GM23338 (cell line): ENCODE results near the gene C3orf70. TPM values are rescaled to one million over a fixed set of nuclear protein-coding genes. Genes with fewer than 3 reads are reported as not detected.

Source experiments
- ATAC-seq: fragments of 200-7000 bp; cut with Tn5 transposase; 3 replicates; pipeline ENCODE4 v1.9.1; 2020
- DNase-seq: peaks from one replicate; pipeline ENCODE4 v3.0.0-alpha.2; 2015; ENCODE audit warnings: low spot score
- H2AFZ ChIP-seq: fragments of 200-600 bp; sonication (generic); 2 replicates; pipeline ENCODE4 v1.8.0; 2016; ENCODE audit warnings: antibody characterized with exemption, mild to moderate bottlenecking, moderate library complexity
- H3F3A ChIP-seq: fragments of 200-600 bp; sonication (generic); replicated peaks from 2 replicates; pipeline ENCODE4 v1.8.0; 2017; ENCODE audit warnings: antibody characterized with exemption, mixed run types, low read depth
- H3K27ac ChIP-seq: fragments of 200-600 bp; sonication (generic); 2 replicates; pipeline ENCODE4 v1.6.1; 2016; ENCODE audit warnings: low read depth
- H3K27me3 ChIP-seq: fragments of 200-600 bp; sonication (generic); 2 replicates; pipeline ENCODE4 v1.8.0; 2016; ENCODE audit warnings: mild to moderate bottlenecking, mixed run types, moderate library complexity; ENCODE audit not compliant: insufficient read depth
- H3K36me3 ChIP-seq: fragments of 200-600 bp; sonication (generic); 2 replicates; pipeline ENCODE4 v1.8.0; 2016; ENCODE audit warnings: mild to moderate bottlenecking; ENCODE audit not compliant: insufficient read depth
- H3K4me1 ChIP-seq: fragments of 200-600 bp; sonication (generic); 2 replicates; pipeline ENCODE4 v1.8.0; 2016; ENCODE audit warnings: mild to moderate bottlenecking, moderate library complexity; ENCODE audit not compliant: insufficient read depth
- H3K4me2 ChIP-seq: fragments of 200-600 bp; sonication (generic); 2 replicates; pipeline ENCODE4 v1.7.1; 2017; ENCODE audit warnings: mixed run types
- H3K4me3 ChIP-seq: fragments of 200-600 bp; sonication (generic); 2 replicates; pipeline ENCODE4 v1.6.1; 2016; ENCODE audit warnings: mixed run types
- H3K79me2 ChIP-seq: fragments of 200-600 bp; sonication (generic); replicated peaks from 2 replicates; pipeline ENCODE4 v1.8.0; 2017; ENCODE audit warnings: mild to moderate bottlenecking; ENCODE audit not compliant: insufficient read depth
- H3K9me2 ChIP-seq: fragments of 200-600 bp; sonication (generic); 2 replicates; pipeline ENCODE4 v1.8.0; 2017; ENCODE audit not compliant: insufficient read depth
- H4K20me1 ChIP-seq: fragments of 200-600 bp; sonication (generic); replicated peaks from 2 replicates; pipeline ENCODE4 v1.8.0; 2017; ENCODE audit warnings: mild to moderate bottlenecking; ENCODE audit not compliant: insufficient read depth
- H3K27ac Mint-ChIP-seq: 2 replicates; pipeline ENCODE4 v1.8.0; 2020; ENCODE audit warnings: inconsistent platforms, mild to moderate bottlenecking, moderate library complexity, mixed read lengths
- H3K27me3 Mint-ChIP-seq: 3 replicates; pipeline ENCODE4 v1.8.0; 2022; ENCODE audit warnings: low read depth, mild to moderate bottlenecking, moderate library complexity, mixed read lengths, inconsistent platforms; ENCODE audit not compliant: insufficient read depth, poor library complexity
- H3K36me3 Mint-ChIP-seq: 3 replicates; pipeline ENCODE4 v1.8.0; 2021; ENCODE audit warnings: low read depth, mild to moderate bottlenecking, inconsistent platforms, moderate library complexity, mixed read lengths
- H3K4me1 Mint-ChIP-seq: 3 replicates; pipeline ENCODE4 v1.8.0; 2020; ENCODE audit warnings: mild to moderate bottlenecking, inconsistent platforms, mixed read lengths
- H3K4me3 Mint-ChIP-seq: 3 replicates; pipeline ENCODE4 v1.8.0; 2021; ENCODE audit warnings: moderate library complexity, mild to moderate bottlenecking, inconsistent platforms, mixed read lengths
- H3K9me3 Mint-ChIP-seq: 3 replicates; pipeline ENCODE4 v1.8.0; 2020; ENCODE audit warnings: moderate library complexity, mild to moderate bottlenecking, inconsistent platforms, mixed read lengths
- CREB1 ChIP-seq: fragments of 250-450 bp; sonication (Bioruptor Pico); IDR thresholded peaks from 2 replicates; pipeline ENCODE4 v1.5.0; 2020; ENCODE audit warnings: low read depth, mild to moderate bottlenecking, moderate library complexity
- ETS1 ChIP-seq: IDR thresholded peaks from 2 replicates; pipeline ENCODE4 v1.6.1; 2016; ENCODE audit warnings: antibody characterized with exemption
- EZH2 ChIP-seq: fragments of 200-600 bp; sonication (generic); IDR thresholded peaks from one replicate; pipeline ENCODE4 v1.8.0; 2017; ENCODE audit warnings: antibody characterized with exemption, mild to moderate bottlenecking, low read depth; ENCODE audit not compliant: unreplicated experiment
- EZH2phosphoT487 ChIP-seq: fragments of 200-600 bp; sonication (generic); IDR thresholded peaks from one replicate; pipeline ENCODE4 v1.8.1; 2018; ENCODE audit warnings: antibody characterized with exemption; ENCODE audit not compliant: unreplicated experiment
- JUNB ChIP-seq: IDR thresholded peaks from one replicate; pipeline ENCODE4 v1.6.1; 2016; ENCODE audit warnings: antibody characterized with exemption; ENCODE audit not compliant: unreplicated experiment
- NANOG ChIP-seq: IDR thresholded peaks from 2 replicates; pipeline ENCODE4 v1.6.1; 2016; ENCODE audit warnings: antibody characterized with exemption, borderline replicate concordance
- POLR2AphosphoS5 ChIP-seq: IDR thresholded peaks from 2 replicates; pipeline ENCODE4 v1.6.1; 2016; ENCODE audit warnings: antibody characterized with exemption, low read depth
- STAT1 ChIP-seq: IDR thresholded peaks from one replicate; pipeline ENCODE4 v1.6.1; 2016; ENCODE audit warnings: antibody characterized with exemption; ENCODE audit not compliant: unreplicated experiment
- ZNF114 ChIP-seq: fragments of 250-450 bp; sonication (Bioruptor Pico); IDR thresholded peaks from 2 replicates; pipeline ENCODE4 v1.5.0; 2020; ENCODE audit warnings: mild to moderate bottlenecking, moderate library complexity
- ZNF331 ChIP-seq: fragments of 250-450 bp; sonication (Bioruptor Pico); IDR thresholded peaks from 2 replicates; pipeline ENCODE4 v1.5.0; 2020; ENCODE audit warnings: low read depth, mild to moderate bottlenecking, moderate library complexity
- polyA plus RNA-seq: library from polyadenylated mRNA; unstranded; fragments of >200 nt; fragmentation: Nextera tagmentation; extraction: Ambion mirVana; gene quantifications from 2 replicates; pipeline ENCODE4 v1.2.1, GENCODE V29; 2016
- total RNA-seq: library from RNA; depleted of rRNA; stranded (reverse); fragments of >200 nt; shearing (Covaris generic); gene quantifications from 2 replicates; pipeline ENCODE4 v1.2.3, GENCODE V29; 2014
- TF ChIP-seq, protein P1 (sequence below): fragments of 250-450 bp; sonication (Bioruptor Pico); IDR thresholded peaks from 2 replicates; pipeline ENCODE4 v1.5.0; 2020; ENCODE audit warnings: mild to moderate bottlenecking, moderate library complexity
- TF ChIP-seq, protein P2 (sequence below): IDR thresholded peaks from one replicate; pipeline ENCODE4 v1.6.1; 2018; ENCODE audit warnings: antibody characterized with exemption; ENCODE audit not compliant: unreplicated experiment
- TF ChIP-seq, protein P3 (sequence below), 2 experiments: fragments of 200-600 bp in 1 of 2; sonication (generic) in 1 of 2; conservative IDR thresholded peaks; 2 replicates each; pipeline versions ENCODE4 v1.5.1 to v1.6.1; 2016 to 2017; ENCODE audit warnings: antibody characterized with exemption in 2 of 2, low read depth in 2 of 2, mild to moderate bottlenecking in 2 of 2, moderate library complexity in 1 of 2

The C3orf70 gene
- total and polyA plus RNA-seq, 2 experiments from 2014 or later: 0.45 to 1.5 TPM

DNA sequence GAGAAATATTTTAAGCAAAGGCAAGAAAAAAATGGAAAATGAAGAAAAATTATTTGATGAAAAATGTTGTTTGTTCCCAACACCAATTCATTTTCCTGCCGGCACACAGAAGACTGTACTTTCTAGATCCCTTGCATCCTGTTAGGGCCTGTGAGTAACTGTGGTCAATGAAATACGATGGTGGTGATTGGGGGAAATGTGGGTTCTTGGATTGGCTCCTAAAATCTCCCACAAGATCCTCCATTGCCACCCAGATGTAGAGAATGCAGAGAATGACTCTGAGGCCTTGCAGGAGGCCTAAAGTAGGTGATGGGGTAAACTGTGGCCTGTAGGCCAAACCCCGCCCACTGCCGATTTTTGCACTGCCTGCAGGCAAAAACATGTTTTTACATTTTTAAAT is 46.3 kb upstream of the C3orf70 start:
- H3K4me2 ChIP-seq: no peak overlapping the region
- no peak overlapping the region for H3K4me3 ChIP-seq
- Mint-ChIP-seq H3K9me3 (no peaks in the 10 kb centered on the region; the same call in 2 of the 3 replicates), H3K4me1 (no peaks in the 10 kb centered on the region), H3K36me3 (no peaks in the 10 kb centered on the region), H3K27me3 (peaks cover 1% of the 10 kb centered on the region), H3K4me3 (no peak overlapping the region), H3K27ac (no peak overlapping the region)
- TF ChIP-seq JUNB (no peak), ZNF114 (CRISPR knock-in tag) (no peak), ETS1 (no peak), EZH2 (no peak), CREB1 (no peak), ZNF331 (CRISPR knock-in tag) (no peak), EZH2phosphoT487 (no peak), STAT1 (no peak), NANOG (no peak), POLR2AphosphoS5 (no peak)
- TF ChIP-seq, protein P1, sequence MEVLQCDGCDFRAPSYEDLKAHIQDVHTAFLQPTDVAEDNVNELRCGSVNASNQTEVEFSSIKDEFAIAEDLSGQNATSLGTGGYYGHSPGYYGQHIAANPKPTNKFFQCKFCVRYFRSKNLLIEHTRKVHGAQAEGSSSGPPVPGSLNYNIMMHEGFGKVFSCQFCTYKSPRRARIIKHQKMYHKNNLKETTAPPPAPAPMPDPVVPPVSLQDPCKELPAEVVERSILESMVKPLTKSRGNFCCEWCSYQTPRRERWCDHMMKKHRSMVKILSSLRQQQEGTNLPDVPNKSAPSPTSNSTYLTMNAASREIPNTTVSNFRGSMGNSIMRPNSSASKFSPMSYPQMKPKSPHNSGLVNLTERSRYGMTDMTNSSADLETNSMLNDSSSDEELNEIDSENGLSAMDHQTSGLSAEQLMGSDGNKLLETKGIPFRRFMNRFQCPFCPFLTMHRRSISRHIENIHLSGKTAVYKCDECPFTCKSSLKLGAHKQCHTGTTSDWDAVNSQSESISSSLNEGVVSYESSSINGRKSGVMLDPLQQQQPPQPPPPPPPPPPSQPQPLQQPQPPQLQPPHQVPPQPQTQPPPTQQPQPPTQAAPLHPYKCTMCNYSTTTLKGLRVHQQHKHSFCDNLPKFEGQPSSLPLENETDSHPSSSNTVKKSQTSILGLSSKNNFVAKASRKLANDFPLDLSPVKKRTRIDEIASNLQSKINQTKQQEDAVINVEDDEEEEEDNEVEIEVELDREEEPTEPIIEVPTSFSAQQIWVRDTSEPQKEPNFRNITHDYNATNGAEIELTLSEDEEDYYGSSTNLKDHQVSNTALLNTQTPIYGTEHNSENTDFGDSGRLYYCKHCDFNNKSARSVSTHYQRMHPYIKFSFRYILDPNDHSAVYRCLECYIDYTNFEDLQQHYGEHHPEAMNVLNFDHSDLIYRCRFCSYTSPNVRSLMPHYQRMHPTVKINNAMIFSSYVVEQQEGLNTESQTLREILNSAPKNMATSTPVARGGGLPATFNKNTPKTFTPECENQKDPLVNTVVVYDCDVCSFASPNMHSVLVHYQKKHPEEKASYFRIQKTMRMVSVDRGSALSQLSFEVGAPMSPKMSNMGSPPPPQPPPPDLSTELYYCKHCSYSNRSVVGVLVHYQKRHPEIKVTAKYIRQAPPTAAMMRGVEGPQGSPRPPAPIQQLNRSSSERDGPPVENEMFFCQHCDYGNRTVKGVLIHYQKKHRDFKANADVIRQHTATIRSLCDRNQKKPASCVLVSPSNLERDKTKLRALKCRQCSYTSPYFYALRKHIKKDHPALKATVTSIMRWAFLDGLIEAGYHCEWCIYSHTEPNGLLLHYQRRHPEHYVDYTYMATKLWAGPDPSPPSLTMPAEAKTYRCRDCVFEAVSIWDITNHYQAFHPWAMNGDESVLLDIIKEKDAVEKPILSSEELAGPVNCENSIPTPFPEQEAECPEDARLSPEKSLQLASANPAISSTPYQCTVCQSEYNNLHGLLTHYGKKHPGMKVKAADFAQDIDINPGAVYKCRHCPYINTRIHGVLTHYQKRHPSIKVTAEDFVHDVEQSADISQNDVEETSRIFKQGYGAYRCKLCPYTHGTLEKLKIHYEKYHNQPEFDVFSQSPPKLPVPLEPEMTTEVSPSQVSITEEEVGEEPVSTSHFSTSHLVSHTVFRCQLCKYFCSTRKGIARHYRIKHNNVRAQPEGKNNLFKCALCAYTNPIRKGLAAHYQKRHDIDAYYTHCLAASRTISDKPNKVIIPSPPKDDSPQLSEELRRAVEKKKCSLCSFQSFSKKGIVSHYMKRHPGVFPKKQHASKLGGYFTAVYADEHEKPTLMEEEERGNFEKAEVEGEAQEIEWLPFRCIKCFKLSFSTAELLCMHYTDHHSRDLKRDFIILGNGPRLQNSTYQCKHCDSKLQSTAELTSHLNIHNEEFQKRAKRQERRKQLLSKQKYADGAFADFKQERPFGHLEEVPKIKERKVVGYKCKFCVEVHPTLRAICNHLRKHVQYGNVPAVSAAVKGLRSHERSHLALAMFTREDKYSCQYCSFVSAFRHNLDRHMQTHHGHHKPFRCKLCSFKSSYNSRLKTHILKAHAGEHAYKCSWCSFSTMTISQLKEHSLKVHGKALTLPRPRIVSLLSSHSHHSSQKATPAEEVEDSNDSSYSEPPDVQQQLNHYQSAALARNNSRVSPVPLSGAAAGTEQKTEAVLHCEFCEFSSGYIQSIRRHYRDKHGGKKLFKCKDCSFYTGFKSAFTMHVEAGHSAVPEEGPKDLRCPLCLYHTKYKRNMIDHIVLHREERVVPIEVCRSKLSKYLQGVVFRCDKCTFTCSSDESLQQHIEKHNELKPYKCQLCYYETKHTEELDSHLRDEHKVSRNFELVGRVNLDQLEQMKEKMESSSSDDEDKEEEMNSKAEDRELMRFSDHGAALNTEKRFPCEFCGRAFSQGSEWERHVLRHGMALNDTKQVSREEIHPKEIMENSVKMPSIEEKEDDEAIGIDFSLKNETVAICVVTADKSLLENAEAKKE (CRISPR knock-in tag): no peak
- TF ChIP-seq, protein P2, sequence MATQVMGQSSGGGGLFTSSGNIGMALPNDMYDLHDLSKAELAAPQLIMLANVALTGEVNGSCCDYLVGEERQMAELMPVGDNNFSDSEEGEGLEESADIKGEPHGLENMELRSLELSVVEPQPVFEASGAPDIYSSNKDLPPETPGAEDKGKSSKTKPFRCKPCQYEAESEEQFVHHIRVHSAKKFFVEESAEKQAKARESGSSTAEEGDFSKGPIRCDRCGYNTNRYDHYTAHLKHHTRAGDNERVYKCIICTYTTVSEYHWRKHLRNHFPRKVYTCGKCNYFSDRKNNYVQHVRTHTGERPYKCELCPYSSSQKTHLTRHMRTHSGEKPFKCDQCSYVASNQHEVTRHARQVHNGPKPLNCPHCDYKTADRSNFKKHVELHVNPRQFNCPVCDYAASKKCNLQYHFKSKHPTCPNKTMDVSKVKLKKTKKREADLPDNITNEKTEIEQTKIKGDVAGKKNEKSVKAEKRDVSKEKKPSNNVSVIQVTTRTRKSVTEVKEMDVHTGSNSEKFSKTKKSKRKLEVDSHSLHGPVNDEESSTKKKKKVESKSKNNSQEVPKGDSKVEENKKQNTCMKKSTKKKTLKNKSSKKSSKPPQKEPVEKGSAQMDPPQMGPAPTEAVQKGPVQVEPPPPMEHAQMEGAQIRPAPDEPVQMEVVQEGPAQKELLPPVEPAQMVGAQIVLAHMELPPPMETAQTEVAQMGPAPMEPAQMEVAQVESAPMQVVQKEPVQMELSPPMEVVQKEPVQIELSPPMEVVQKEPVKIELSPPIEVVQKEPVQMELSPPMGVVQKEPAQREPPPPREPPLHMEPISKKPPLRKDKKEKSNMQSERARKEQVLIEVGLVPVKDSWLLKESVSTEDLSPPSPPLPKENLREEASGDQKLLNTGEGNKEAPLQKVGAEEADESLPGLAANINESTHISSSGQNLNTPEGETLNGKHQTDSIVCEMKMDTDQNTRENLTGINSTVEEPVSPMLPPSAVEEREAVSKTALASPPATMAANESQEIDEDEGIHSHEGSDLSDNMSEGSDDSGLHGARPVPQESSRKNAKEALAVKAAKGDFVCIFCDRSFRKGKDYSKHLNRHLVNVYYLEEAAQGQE: no peak
- TF ChIP-seq, protein P3, sequence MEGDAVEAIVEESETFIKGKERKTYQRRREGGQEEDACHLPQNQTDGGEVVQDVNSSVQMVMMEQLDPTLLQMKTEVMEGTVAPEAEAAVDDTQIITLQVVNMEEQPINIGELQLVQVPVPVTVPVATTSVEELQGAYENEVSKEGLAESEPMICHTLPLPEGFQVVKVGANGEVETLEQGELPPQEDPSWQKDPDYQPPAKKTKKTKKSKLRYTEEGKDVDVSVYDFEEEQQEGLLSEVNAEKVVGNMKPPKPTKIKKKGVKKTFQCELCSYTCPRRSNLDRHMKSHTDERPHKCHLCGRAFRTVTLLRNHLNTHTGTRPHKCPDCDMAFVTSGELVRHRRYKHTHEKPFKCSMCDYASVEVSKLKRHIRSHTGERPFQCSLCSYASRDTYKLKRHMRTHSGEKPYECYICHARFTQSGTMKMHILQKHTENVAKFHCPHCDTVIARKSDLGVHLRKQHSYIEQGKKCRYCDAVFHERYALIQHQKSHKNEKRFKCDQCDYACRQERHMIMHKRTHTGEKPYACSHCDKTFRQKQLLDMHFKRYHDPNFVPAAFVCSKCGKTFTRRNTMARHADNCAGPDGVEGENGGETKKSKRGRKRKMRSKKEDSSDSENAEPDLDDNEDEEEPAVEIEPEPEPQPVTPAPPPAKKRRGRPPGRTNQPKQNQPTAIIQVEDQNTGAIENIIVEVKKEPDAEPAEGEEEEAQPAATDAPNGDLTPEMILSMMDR (conservative IDR thresholded peaks at IDR 0.05; ENCODE audit: low read depth in 2 of 2): no peak
- H2AFZ ChIP-seq: no peak overlapping the region
- no peaks in the 10 kb centered on the region for H3K4me1 ChIP-seq
- H3K79me2 ChIP-seq: no peaks in the 10 kb centered on the region
- no peak for ATAC-seq
- H3K9me2 ChIP-seq: no peaks in the 10 kb centered on the region
- DNase-seq: no peak
- H3K36me3 ChIP-seq: no peaks in the 10 kb centered on the region
- H4K20me1 ChIP-seq: no peaks in the 10 kb centered on the region
- no peaks in the 10 kb centered on the region for H3F3A ChIP-seq
- no peak overlapping the region for H3K27ac ChIP-seq
- no peaks in the 10 kb centered on the region for H3K27me3 ChIP-seq
